ENCODE data around the gene GDPD5. TPM values are rescaled to one million over a fixed set of nuclear protein-coding genes. Genes with fewer than 3 reads are reported as not detected.

Gene GDPD5
- total RNA-seq, 1 donor from 2014 or later: 2.1 TPM

GRCh38 chr11:75516886-75517285 lies 8.9 kb downstream of the GDPD5 start:
- H3K27me3 ChIP-seq (ENCODE audit: control insufficient read depth, insufficient read depth, low read length): peaks cover 2% of the 10 kb centered on the region
- TF ChIP-seq CTCF (IDR thresholded peaks at IDR 0.05; ENCODE audit: insufficient read depth, low read length, severe bottlenecking): no peak
- no peaks in the 10 kb centered on the region for H3K36me3 ChIP-seq (ENCODE audit: control insufficient read depth, insufficient read depth, low read length)
- DNase-seq (ENCODE audit: low read depth) (no peak), FAIRE-seq (no peak)
- no peak overlapping the region for H3K4me3 ChIP-seq (ENCODE audit: low read depth, low read length)

GRCh38 chr11:75516140-75516539 lies 9.6 kb downstream of the GDPD5 start:
- FAIRE-seq: no peak
- TF ChIP-seq CTCF (IDR thresholded peaks at IDR 0.05; ENCODE audit: insufficient read depth, low read length, severe bottlenecking): no peak
- DNase-seq (ENCODE audit: low read depth): no peak
- Histone ChIP-seq H3K36me3 (ENCODE audit: control insufficient read depth, insufficient read depth, low read length) (no peaks in the 10 kb centered on the region), H3K4me3 (ENCODE audit: low read depth, low read length) (no peak overlapping the region), H3K27me3 (ENCODE audit: control insufficient read depth, insufficient read depth, low read length) (peaks cover 2% of the 10 kb centered on the region)

GRCh38 chr11:75514596-75514995 lies 11.1 kb downstream of the GDPD5 start:
- DNase-seq (ENCODE audit: low read depth) (no peak), FAIRE-seq (no peak)
- TF ChIP-seq CTCF (IDR thresholded peaks at IDR 0.05; ENCODE audit: insufficient read depth, low read length, severe bottlenecking): no peak

GRCh38 chr11:75513250-75513649 lies 12.5 kb downstream of the GDPD5 start:
- no peak for TF ChIP-seq CTCF (IDR thresholded peaks at IDR 0.05; ENCODE audit: insufficient read depth, low read length, severe bottlenecking)
- Histone ChIP-seq H3K27me3 (ENCODE audit: control insufficient read depth, insufficient read depth, low read length) (peaks cover 2% of the 10 kb centered on the region), H3K36me3 (ENCODE audit: control insufficient read depth, insufficient read depth, low read length) (no peaks in the 10 kb centered on the region), H3K4me3 (ENCODE audit: low read depth, low read length) (no peak overlapping the region)
- DNase-seq (ENCODE audit: low read depth) (peak; percentile 49), FAIRE-seq (no peak)

More at GRCh38 chr11:75514596-75514995, 11.1 kb downstream of the GDPD5 start:
- Histone ChIP-seq H3K27me3 (ENCODE audit: control insufficient read depth, insufficient read depth, low read length) (peaks cover 2% of the 10 kb centered on the region), H3K36me3 (ENCODE audit: control insufficient read depth, insufficient read depth, low read length) (no peaks in the 10 kb centered on the region), H3K4me3 (ENCODE audit: low read depth, low read length) (no peak overlapping the region)

GRCh38 chr11:75510723-75511019 lies 15.1 kb downstream of the GDPD5 start:
- Histone ChIP-seq H3K4me3 (ENCODE audit: low read depth, low read length) (no peak overlapping the region), H3K27me3 (ENCODE audit: control insufficient read depth, insufficient read depth, low read length) (no peaks in the 10 kb centered on the region), H3K36me3 (ENCODE audit: control insufficient read depth, insufficient read depth, low read length) (no peaks in the 10 kb centered on the region)
- DNase-seq (ENCODE audit: low read depth) (no peak), FAIRE-seq (no peak)
- no peak for TF ChIP-seq CTCF (IDR thresholded peaks at IDR 0.05; ENCODE audit: insufficient read depth, low read length, severe bottlenecking)

GRCh38 chr11:75510004-75510722 lies 15.6 kb downstream of the GDPD5 start:
- DNase-seq (ENCODE audit: low read depth) (no peak), FAIRE-seq (no peak)
- TF ChIP-seq CTCF (IDR thresholded peaks at IDR 0.05; ENCODE audit: insufficient read depth, low read length, severe bottlenecking): no peak
- Histone ChIP-seq H3K27me3 (ENCODE audit: control insufficient read depth, insufficient read depth, low read length) (no peaks in the 10 kb centered on the region), H3K36me3 (ENCODE audit: control insufficient read depth, insufficient read depth, low read length) (no peaks in the 10 kb centered on the region), H3K4me3 (ENCODE audit: low read depth, low read length) (no peak overlapping the region)
